SJSA1 (cell line): ENCODE results near the gene OOEP. TPM values are rescaled to one million over a fixed set of nuclear protein-coding genes. Genes with fewer than 3 reads are reported as not detected.

ENCODE experiments used
- DNase-seq, 2 experiments: peaks; one replicate each; pipeline ENCODE4 v3.0.0-alpha.2; 2015 to 2020; ENCODE audit warnings: low spot score in 2 of 2, low read depth in 1 of 2
- H3K27ac ChIP-seq: fragments of 250-450 bp; sonication (Bioruptor Pico); 2 replicates; pipeline ENCODE4 v1.5.1; 2020; ENCODE audit warnings: mild to moderate bottlenecking, moderate library complexity
- H3K27me3 ChIP-seq: fragments of 250-450 bp; sonication (Bioruptor Pico); replicated peaks from 2 replicates; pipeline ENCODE4 v1.5.1; 2020; ENCODE audit warnings: mild to moderate bottlenecking, moderate library complexity
- H3K36me3 ChIP-seq: fragments of 250-450 bp; sonication (Bioruptor Pico); 2 replicates; pipeline ENCODE4 v1.5.1; 2020; ENCODE audit warnings: mild to moderate bottlenecking
- H3K4me1 ChIP-seq: fragments of 250-450 bp; sonication (Bioruptor Pico); replicated peaks from 2 replicates; pipeline ENCODE4 v1.6.1; 2021; ENCODE audit warnings: mild to moderate bottlenecking
- H3K4me3 ChIP-seq: fragments of 250-450 bp; sonication (Bioruptor Pico); 2 replicates; pipeline ENCODE4 v1.5.1; 2020; ENCODE audit warnings: mild to moderate bottlenecking
- H3K9me3 ChIP-seq: fragments of 250-450 bp; sonication (Bioruptor Pico); replicated peaks from 2 replicates; pipeline ENCODE4 v1.5.1; 2020; ENCODE audit warnings: mild to moderate bottlenecking
- total RNA-seq: library from RNA; depleted of rRNA; stranded (reverse); fragments of >200 nt; shearing (Covaris generic); gene quantifications from 2 replicates; pipeline ENCODE4 v1.2.3, GENCODE V29; 2014

The OOEP gene
- total RNA-seq, 1 experiment from 2014 or later: not detected

- no peak for DNase-seq
- H3K4me3 ChIP-seq: no peak within 1 kb of the TSS
- no peak within 1 kb of the TSS for H3K27ac ChIP-seq
- H3K4me1 ChIP-seq: no peaks in the 10 kb centered on the region
- no peaks in the 10 kb centered on the region for H3K9me3 ChIP-seq
- no peaks in the 10 kb centered on the region for H3K27me3 ChIP-seq
- H3K36me3 ChIP-seq: no peaks in the 10 kb centered on the region
Measured at GRCh38 chr6:73353636-73354593, 15.8 kb downstream of the OOEP start, which contains the start of gene DPPA5. Gene DPPA5, minus strand, starts transcription at chr6:73354276. Its CDS starts 51 bp downstream, at chr6:73354225.

GRCh38 chr6:73349311-73349710 lies 20.4 kb downstream of the OOEP start:
- no peak for DNase-seq
- Histone ChIP-seq H3K9me3 (no peaks in the 10 kb centered on the region), H3K27me3 (0 out of 2 replicates have a peak, but pooled peaks cover 3% of the 10 kb centered on the region), H3K27ac (no peak overlapping the region), H3K4me3 (no peak overlapping the region), H3K36me3 (no peaks in the 10 kb centered on the region), H3K4me1 (no peaks in the 10 kb centered on the region)

DNA sequence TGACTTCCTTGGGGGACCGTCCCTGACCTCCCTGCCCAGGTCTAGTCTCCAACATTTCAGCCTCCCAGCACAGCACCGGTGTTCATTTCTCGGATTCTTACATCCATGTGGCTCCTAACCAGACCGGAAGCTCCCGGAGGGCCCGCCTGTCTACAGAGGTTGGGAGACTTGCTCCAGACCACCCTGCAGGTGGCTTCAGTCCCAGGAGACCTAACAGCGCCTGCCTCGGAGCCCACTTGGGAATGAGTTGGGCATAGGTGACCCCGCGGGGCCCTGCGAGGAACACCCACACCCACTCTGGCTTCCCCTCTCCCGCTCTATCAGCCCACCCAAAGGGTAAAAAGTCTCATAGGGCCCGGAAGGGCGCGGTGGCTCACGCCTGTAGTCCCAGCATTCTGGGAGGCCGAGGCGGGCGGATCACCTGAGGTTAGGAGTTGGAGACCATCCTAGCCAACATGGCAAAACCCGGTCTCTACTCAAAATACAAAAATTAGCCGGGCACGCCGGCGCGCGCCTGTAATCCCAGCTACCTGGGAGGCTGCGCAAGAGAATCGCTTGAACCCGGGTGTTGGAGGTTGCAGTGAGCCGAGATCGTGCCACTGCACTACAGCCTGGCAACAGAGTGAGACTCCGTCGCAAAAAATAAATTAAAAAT lies 21.0 kb downstream of the OOEP start:
- Histone ChIP-seq H3K9me3 (no peaks in the 10 kb centered on the region), H3K27ac (no peak overlapping the region), H3K4me1 (no peaks in the 10 kb centered on the region), H3K27me3 (peaks cover 5% of the 10 kb centered on the region; the same call in 1 of the 2 replicates), H3K36me3 (no peaks in the 10 kb centered on the region), H3K4me3 (no peak overlapping the region)
- no peak for DNase-seq

DNA sequence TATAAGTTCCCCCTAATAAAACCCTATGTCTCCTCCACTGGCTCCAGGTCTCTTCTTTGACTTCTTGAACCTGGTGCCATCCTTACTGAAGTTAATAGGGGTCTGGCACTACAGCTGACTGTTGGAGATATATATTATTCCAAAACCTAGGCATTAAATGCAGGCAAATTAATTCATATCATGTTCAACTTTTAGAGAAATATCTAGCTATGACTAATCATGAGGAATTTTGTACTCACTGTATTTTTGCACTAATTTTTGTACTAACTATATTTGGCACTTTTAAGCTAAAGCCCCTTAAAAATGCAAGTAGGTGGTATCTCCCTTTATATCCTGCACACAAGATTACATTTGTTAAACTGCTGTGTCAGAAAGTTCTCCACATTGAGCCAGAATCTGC lies 26.5 kb downstream of the OOEP start:
- H3K27me3 ChIP-seq: peaks cover 7% of the 10 kb centered on the region; the same call in 1 of the 2 replicates
- H3K36me3 ChIP-seq: no peaks in the 10 kb centered on the region
- H3K4me1 ChIP-seq: no peaks in the 10 kb centered on the region
- no peak for DNase-seq
- no peak overlapping the region for H3K27ac ChIP-seq
- H3K9me3 ChIP-seq: no peaks in the 10 kb centered on the region
- H3K4me3 ChIP-seq: no peak overlapping the region

- peaks cover 7% of the 10 kb centered on the region; the same call in 1 of the 2 replicates for H3K27me3 ChIP-seq
- DNase-seq: no peak
- H3K9me3 ChIP-seq: no peaks in the 10 kb centered on the region
- no peak overlapping the region for H3K27ac ChIP-seq
- no peak overlapping the region for H3K4me3 ChIP-seq
- no peaks in the 10 kb centered on the region for H3K4me1 ChIP-seq
- H3K36me3 ChIP-seq: no peaks in the 10 kb centered on the region
Measured at GRCh38 chr6:73342174-73342573, 27.5 kb downstream of the OOEP start.

DNA sequence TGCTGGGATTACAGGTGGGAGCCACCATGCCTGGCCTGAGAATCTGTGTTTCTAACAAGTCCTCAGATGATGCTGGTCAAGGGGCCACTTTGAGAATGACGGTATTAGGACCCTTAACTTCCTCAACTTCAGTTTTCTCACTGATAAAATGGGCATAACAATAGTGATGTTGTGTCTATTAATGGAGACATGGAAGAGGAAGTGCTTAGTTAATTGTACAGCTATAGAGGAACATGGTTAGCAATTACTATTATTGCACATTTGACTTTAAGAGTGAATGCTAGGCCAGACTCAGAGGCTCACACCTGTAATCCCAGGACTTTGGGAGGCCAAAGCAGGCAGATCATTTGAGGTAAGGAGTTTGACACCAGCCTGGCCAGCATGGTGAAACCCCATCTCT lies 28.4 kb downstream of the OOEP start:
- H3K4me3 ChIP-seq: no peak overlapping the region
- no peaks in the 10 kb centered on the region for H3K36me3 ChIP-seq
- H3K4me1 ChIP-seq: no peaks in the 10 kb centered on the region
- no peak for DNase-seq
- peaks cover 5% of the 10 kb centered on the region; the same call in 1 of the 2 replicates for H3K27me3 ChIP-seq
- no peaks in the 10 kb centered on the region for H3K9me3 ChIP-seq
- no peak overlapping the region for H3K27ac ChIP-seq

DNA sequence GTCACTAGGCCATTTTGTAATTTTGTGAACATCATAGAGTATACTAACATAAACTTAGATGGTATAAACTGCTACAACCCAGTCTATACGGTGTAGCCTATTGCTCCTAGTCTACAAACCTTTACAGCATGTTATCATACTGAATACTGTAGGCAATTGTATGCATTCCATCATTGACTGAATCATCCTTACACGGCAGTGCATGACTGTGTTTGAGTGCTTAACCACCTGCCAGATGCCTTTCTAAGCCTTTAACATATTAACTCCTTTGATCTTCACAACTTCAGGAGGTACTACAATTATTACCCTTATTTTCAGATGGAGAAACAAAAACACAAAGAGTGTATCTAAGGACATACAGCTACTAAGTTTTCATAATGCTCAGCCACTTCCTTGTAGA lies 29.6 kb downstream of the OOEP start:
- H3K4me1 ChIP-seq: no peaks in the 10 kb centered on the region
- H3K27me3 ChIP-seq: peaks cover 5% of the 10 kb centered on the region; the same call in 1 of the 2 replicates
- no peak for DNase-seq
- H3K9me3 ChIP-seq: no peaks in the 10 kb centered on the region
- no peak overlapping the region for H3K4me3 ChIP-seq
- H3K36me3 ChIP-seq: no peaks in the 10 kb centered on the region
- H3K27ac ChIP-seq: no peak overlapping the region

DNA sequence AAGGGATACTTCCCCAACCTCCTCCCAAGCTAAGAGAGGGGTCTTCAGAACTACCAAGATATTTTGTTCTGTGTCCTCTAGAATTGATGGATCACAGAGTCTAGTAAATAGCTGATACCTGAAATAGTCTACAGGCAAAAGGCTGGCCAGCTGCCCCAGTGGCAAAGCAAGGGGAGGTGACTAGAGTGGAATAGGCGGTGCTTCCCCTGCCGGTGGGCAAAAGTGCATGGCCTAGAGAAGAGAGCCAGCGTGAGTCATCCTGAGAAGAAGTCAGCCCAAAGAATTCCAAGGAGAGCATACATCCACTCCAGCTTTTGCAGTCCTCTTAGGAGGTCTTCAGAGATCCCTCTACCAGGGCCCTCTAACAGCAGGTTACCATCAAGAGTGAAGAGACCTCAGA lies 30.4 kb downstream of the OOEP start:
- Histone ChIP-seq H3K4me1 (no peaks in the 10 kb centered on the region), H3K27ac (no peak overlapping the region), H3K27me3 (peaks cover 5% of the 10 kb centered on the region; the same call in 1 of the 2 replicates), H3K4me3 (no peak overlapping the region), H3K36me3 (no peaks in the 10 kb centered on the region), H3K9me3 (no peaks in the 10 kb centered on the region)
- no peak for DNase-seq

GRCh38 chr6:73329201-73329600 lies 40.5 kb downstream of the OOEP start:
- Histone ChIP-seq H3K4me1 (no peaks in the 10 kb centered on the region), H3K27me3 (peaks cover 7% of the 10 kb centered on the region; the same call in 1 of the 2 replicates), H3K4me3 (no peak overlapping the region), H3K9me3 (no peaks in the 10 kb centered on the region), H3K27ac (no peak overlapping the region), H3K36me3 (no peaks in the 10 kb centered on the region)
- no peak for DNase-seq

DNA sequence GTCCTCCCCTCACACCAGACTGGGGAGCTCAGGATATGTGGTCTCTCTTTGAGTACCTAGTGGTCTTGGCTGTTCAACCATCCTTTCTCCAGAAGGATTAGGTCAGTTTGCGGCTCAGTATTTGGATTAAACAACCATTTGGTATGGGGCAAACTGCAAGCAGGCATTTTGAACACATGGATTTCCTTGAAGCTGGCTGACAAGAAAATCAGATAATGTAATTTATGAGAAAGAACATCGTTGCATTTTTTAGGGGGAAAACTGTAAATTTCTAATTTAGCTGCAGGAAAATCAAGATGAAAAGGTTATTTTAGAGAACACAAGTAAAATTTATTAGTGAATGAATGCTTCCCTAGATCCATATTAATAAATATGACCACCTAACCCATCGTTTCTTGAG lies 40.9 kb downstream of the OOEP start:
- no peak for DNase-seq
- no peaks in the 10 kb centered on the region for H3K36me3 ChIP-seq
- no peaks in the 10 kb centered on the region for H3K9me3 ChIP-seq

DNA sequence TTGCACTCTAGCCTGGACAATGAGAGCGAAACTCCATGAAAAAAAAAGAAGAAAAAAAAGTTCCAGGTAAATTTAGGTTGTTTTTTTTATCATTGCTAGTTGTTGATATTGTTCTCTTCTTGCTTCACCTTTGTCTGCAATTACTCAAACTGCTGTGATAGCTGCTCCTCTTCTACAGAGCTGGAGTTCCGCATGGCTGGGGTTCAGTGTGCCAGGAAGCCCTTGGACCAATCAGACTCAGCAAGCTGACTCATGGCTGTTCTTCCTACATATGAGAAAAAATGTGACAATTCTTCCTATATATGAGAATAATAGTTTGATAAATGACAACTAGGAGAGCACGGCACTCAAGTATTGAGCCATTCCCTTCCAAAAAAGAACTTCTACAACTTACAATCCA lies 44.0 kb downstream of the OOEP start:
- Histone ChIP-seq H3K27me3 (no peaks in the 10 kb centered on the region), H3K27ac (no peak overlapping the region), H3K4me1 (no peaks in the 10 kb centered on the region), H3K4me3 (no peak overlapping the region), H3K36me3 (no peaks in the 10 kb centered on the region), H3K9me3 (no peaks in the 10 kb centered on the region)
- no peak for DNase-seq

More for the DNA sequence above, 40.9 kb downstream of the OOEP start:
- Histone ChIP-seq H3K4me1 (no peaks in the 10 kb centered on the region), H3K27me3 (peaks cover 7% of the 10 kb centered on the region; the same call in 1 of the 2 replicates), H3K4me3 (no peak overlapping the region), H3K27ac (no peak overlapping the region)

DNA sequence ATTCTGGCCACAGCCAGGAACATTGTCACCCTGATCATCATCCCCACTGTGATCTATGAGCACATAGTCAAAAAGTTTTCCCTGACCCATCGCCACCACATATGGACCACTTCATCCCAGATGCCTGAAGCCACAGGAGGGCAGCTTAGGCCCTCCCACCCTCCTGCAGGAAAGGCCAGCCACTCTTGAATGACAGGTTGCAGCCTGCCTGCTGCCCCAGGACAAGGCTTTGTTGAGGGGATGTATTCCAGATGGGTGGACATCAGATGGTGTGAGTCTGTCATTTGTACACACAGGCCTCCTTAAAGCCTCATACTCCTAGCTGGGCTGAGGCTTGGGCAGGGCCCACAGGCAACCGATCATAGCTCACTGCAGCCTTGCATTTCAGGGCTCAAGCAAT lies 46.4 kb downstream of the OOEP start:
- Histone ChIP-seq H3K4me3 (no peak overlapping the region), H3K4me1 (no peaks in the 10 kb centered on the region)

More for the DNA sequence above, 46.4 kb downstream of the OOEP start:
- no peaks in the 10 kb centered on the region for H3K9me3 ChIP-seq
- H3K36me3 ChIP-seq: no peaks in the 10 kb centered on the region
- no peak overlapping the region for H3K27ac ChIP-seq
- no peak for DNase-seq
- H3K27me3 ChIP-seq: no peaks in the 10 kb centered on the region
